Peyer's patch (tissue), 4 donors: ENCODE measurements around the gene KLHDC9.
A peak's percentile ranks its signal among the peaks of the same experiment; 100 is the strongest.

Experiments used
- CTCF ChIP-seq, 6 experiments: fragments of 450-650 bp in 4 of 6; fragments of 200-600 bp in 2 of 6; sonication (generic) in 1 of 6; IDR thresholded peaks; one replicate each; pipeline ENCODE4 v1.5.1; 2017 to 2019; ENCODE audit warnings: antibody characterized with exemption in 6 of 6, mild to moderate bottlenecking in 3 of 6, moderate library complexity in 1 of 6
- POLR2A ChIP-seq, 2 donors: fragments of 450-650 bp; IDR thresholded peaks; one replicate each; pipeline ENCODE4 v1.5.1; 2017; ENCODE audit warnings: antibody characterized with exemption in 2 of 2, mild to moderate bottlenecking in 2 of 2, moderate library complexity in 2 of 2

- TF ChIP-seq CTCF (IDR thresholded peaks at IDR 0.05) = peak in 1 of 6 experiments; percentile 6
- TF ChIP-seq POLR2A (IDR thresholded peaks at IDR 0.05) = peak; percentile 76 to 83
Measured at GRCh38 chr1:161117759-161118581, 19.8 kb downstream of the KLHDC9 start, which contains the start of the genes NIT1 and PFDN2.
